ENCODE results near the gene CRACR2A. TPM values are rescaled to one million over a fixed set of nuclear protein-coding genes. Genes with fewer than 3 reads are reported as not detected.

The CRACR2A gene
- total RNA-seq, 4 donors from 2014 or later, result 4.8 to 18.2 (median 10.6) TPM

- no peak for TF ChIP-seq CTCF (IDR thresholded peaks at IDR 0.05)
- no peak for TF ChIP-seq POLR2AphosphoS5 (IDR thresholded peaks at IDR 0.05)
- TF ChIP-seq POLR2A (IDR thresholded peaks at IDR 0.05), result no peak
- no peak for TF ChIP-seq EP300 (IDR thresholded peaks at IDR 0.05)
- Histone ChIP-seq H3K4me1 (no peaks in the 10 kb centered on the region), H3K27ac (no peak overlapping the region), H3K36me3 (no peaks in the 10 kb centered on the region), H3K9me3 (no peaks in the 10 kb centered on the region), H3K27me3 (no peaks in the 10 kb centered on the region), H3K4me3 (no peak overlapping the region)
- 79% methylated on average over 4 of the region's 4 CpGs for WGBS
- DNase-seq (ENCODE audit: low spot score in 2 of 2), result no peak
These were observed 69.2 kb downstream of the CRACR2A start for GRCh38 chr12:3683670-3684069.

- TF ChIP-seq POLR2A (IDR thresholded peaks at IDR 0.05), result no peak
- TF ChIP-seq POLR2AphosphoS5 (IDR thresholded peaks at IDR 0.05), result no peak
- no peak for TF ChIP-seq CTCF (IDR thresholded peaks at IDR 0.05)
- no peak for TF ChIP-seq EP300 (IDR thresholded peaks at IDR 0.05)
- H3K9me3 ChIP-seq, result no peaks in the 10 kb centered on the region
- H3K36me3 ChIP-seq, result no peaks in the 10 kb centered on the region
- H3K4me1 ChIP-seq, result no peaks in the 10 kb centered on the region
- H3K27ac ChIP-seq, result no peak overlapping the region
- H3K4me3 ChIP-seq, result no peak overlapping the region
- no peaks in the 10 kb centered on the region for H3K27me3 ChIP-seq
- DNase-seq (ENCODE audit: low spot score in 2 of 2), result no peak
- 80% methylated on average over 6 of the region's 6 CpGs for WGBS
These were observed 71.3 kb downstream of the CRACR2A start for GRCh38 chr12:3681595-3682061.

GRCh38 chr12:3680919-3681594, 71.9 kb downstream of the CRACR2A start:
- H3K27ac ChIP-seq, result no peak overlapping the region
- 79% methylated on average over 8 of the region's 8 CpGs for WGBS
- DNase-seq (ENCODE audit: low spot score in 2 of 2), result no peak

GRCh38 chr12:3679831-3680230, 73.1 kb downstream of the CRACR2A start:
- TF ChIP-seq POLR2AphosphoS5 (IDR thresholded peaks at IDR 0.05), result no peak
- TF ChIP-seq EP300 (IDR thresholded peaks at IDR 0.05), result no peak
- TF ChIP-seq CTCF (IDR thresholded peaks at IDR 0.05), result no peak
- TF ChIP-seq POLR2A (IDR thresholded peaks at IDR 0.05), result no peak
- no peak for DNase-seq (ENCODE audit: low spot score in 2 of 2)
- Histone ChIP-seq H3K36me3 (no peaks in the 10 kb centered on the region), H3K4me1 (no peaks in the 10 kb centered on the region), H3K9me3 (no peaks in the 10 kb centered on the region), H3K4me3 (no peak overlapping the region), H3K27me3 (no peaks in the 10 kb centered on the region), H3K27ac (no peak overlapping the region)
- WGBS, result 90% methylated on average over 3 of the region's 3 CpGs

More at GRCh38 chr12:3680919-3681594, 71.9 kb downstream of the CRACR2A start:
- H3K27me3 ChIP-seq, result no peaks in the 10 kb centered on the region
- H3K4me1 ChIP-seq, result no peaks in the 10 kb centered on the region
- H3K36me3 ChIP-seq, result no peaks in the 10 kb centered on the region
- H3K9me3 ChIP-seq, result no peaks in the 10 kb centered on the region
- H3K4me3 ChIP-seq, result no peak overlapping the region
- TF ChIP-seq CTCF (IDR thresholded peaks at IDR 0.05) (no peak), EP300 (IDR thresholded peaks at IDR 0.05) (no peak), POLR2A (IDR thresholded peaks at IDR 0.05) (no peak), POLR2AphosphoS5 (IDR thresholded peaks at IDR 0.05) (no peak)

GRCh38 chr12:3677609-3678008, 75.3 kb downstream of the CRACR2A start:
- Histone ChIP-seq H3K4me3 (no peak overlapping the region), H3K27ac (no peak overlapping the region), H3K36me3 (peaks cover 6% of the 10 kb centered on the region), H3K4me1 (no peaks in the 10 kb centered on the region), H3K27me3 (no peaks in the 10 kb centered on the region), H3K9me3 (no peaks in the 10 kb centered on the region)
- WGBS, result 92% methylated on average over 5 of the region's 5 CpGs
- TF ChIP-seq POLR2A (IDR thresholded peaks at IDR 0.05), result no peak
- TF ChIP-seq EP300 (IDR thresholded peaks at IDR 0.05), result no peak
- no peak for TF ChIP-seq CTCF (IDR thresholded peaks at IDR 0.05)
- TF ChIP-seq POLR2AphosphoS5 (IDR thresholded peaks at IDR 0.05), result no peak
- DNase-seq (ENCODE audit: low spot score in 2 of 2), result no peak

Measured in suprapubic skin (tissue), 4 donors.